T-helper 17 cell (primary cell): ENCODE data around the gene CREBZF. TPM values are rescaled to one million over a fixed set of nuclear protein-coding genes. Genes with fewer than 3 reads are reported as not detected.
"Not testable (repeated sequence)": the region's sequence is repeated elsewhere in the genome, so short reads cannot be mapped to it uniquely, and the experiment has no call there.

Experiments
- ATAC-seq: fragments of 150-1000 bp; cut with Tn5 transposase; 2 replicates; pipeline ENCODE4 v1.10.0; 2021; ENCODE audit warnings: mild to moderate bottlenecking, moderate library complexity
- DNase-seq, 3 donors: peaks; one replicate each; pipeline versions ENCODE4 v3.0.0 to v3.0.0-alpha.2; 2020 to 2021
- H3K9me3 ChIP-seq: one replicate; pipeline ENCODE4 v1.7.0; 2013; ENCODE audit warnings: low read length, mild to moderate bottlenecking; ENCODE audit not compliant: control insufficient read depth, poor library complexity, severe bottlenecking
- H3K27ac Mint-ChIP-seq: one replicate; pipeline ENCODE4 v1.8.0; 2022; ENCODE audit warnings: mild to moderate bottlenecking, moderate library complexity, mixed read lengths
- H3K27me3 Mint-ChIP-seq: one replicate; pipeline ENCODE4 v1.8.0; 2022; ENCODE audit warnings: mixed read lengths
- H3K36me3 Mint-ChIP-seq: one replicate; pipeline ENCODE4 v1.8.0; 2022; ENCODE audit warnings: low read depth, mixed read lengths
- H3K4me1 Mint-ChIP-seq: one replicate; pipeline ENCODE4 v1.8.0; 2022; ENCODE audit warnings: mild to moderate bottlenecking, mixed read lengths
- H3K4me3 Mint-ChIP-seq: one replicate; pipeline ENCODE4 v1.8.0; 2022; ENCODE audit warnings: mild to moderate bottlenecking, moderate library complexity, mixed read lengths
- total RNA-seq, 4 donors: library from RNA in 2 of 4; stranded (reverse) in 2 of 4; gene quantifications; one replicate each; pipeline ENCODE4 v1.2.3 and lab custom pipeline; 2022 to 2026

Gene CREBZF
- total RNA-seq, 2 donors from 2014 or later: 46.6 to 50.5 TPM

DNA sequence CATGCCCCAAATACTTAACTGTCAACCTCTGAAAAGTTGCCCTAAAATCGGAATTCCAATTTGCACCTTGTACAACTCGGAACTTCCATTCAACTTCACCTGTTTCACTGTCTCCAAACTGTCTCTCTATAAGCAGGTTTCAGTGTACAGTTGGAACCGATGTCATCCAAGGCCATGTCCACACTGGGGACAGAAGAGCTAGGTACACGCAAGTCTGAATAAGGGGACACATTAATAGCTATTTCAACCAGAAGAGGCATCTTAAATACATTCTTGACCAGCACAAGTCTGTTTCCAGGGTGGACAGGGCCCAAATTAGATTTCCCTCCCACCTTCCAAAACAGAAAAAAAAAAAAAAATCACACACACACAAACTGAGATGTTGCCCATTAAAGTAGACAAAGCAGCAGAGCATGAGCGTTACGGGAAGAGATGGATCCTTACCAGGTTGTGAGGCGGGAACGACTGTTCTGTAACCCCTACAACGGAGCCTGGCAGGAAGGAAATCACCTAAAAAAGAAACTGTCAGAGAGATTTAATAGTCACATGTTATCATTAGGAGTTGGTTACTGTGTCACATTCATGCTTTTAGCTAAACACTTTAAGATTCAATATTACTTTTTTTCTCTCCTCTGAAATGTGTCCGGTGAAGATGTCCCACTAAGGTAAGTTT lies 1.7 kb downstream of the CREBZF start:
- H3K4me3 Mint-ChIP-seq: peak overlapping the region; percentile 100
- H3K27ac Mint-ChIP-seq: peak overlapping the region; percentile 100
- no peak for DNase-seq
- H3K36me3 Mint-ChIP-seq: peaks cover 3% of the 10 kb centered on the region
- H3K27me3 Mint-ChIP-seq: no peaks in the 10 kb centered on the region
- ATAC-seq: peak; percentile 27
- peaks cover 34% of the 10 kb centered on the region for H3K4me1 Mint-ChIP-seq
- H3K9me3 ChIP-seq: no peaks in the 10 kb centered on the region

DNA sequence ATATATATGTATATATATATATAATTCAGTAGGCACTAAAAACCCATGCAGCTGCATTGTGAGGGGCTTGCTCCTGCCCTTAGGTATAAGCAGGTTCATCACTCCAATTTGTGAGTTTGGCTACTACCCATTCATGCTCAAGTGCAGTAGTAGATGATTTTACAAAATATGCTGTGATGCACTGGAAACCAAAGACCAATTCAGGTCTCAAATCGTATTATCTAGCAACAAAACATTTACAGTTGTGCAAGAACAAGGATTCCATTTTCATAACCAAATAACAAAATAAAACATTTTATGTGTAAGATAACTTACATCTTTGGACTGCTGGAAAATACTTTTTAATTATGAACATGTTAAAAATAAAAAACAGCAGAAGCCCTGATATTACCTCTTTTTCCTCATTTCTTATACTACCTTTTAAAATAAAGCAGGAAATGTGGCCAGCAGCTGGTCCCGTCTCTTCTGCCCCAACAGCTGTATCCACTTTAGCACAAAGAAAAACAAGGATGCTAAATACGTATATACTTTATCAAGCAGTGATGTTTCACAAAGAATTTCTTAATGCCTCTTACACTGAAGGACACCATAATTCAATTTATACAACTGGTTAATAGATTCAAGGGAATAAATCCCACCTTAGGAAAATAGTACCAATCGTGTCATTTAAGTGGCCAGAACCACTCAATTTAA lies 2.8 kb downstream of the CREBZF start:
- no peaks in the 10 kb centered on the region for H3K27me3 Mint-ChIP-seq
- DNase-seq (no peak), ATAC-seq (no peak)
- no peaks in the 10 kb centered on the region for H3K9me3 ChIP-seq
- peak overlapping the region; percentile 100 for H3K27ac Mint-ChIP-seq
- H3K4me1 Mint-ChIP-seq: peaks cover 34% of the 10 kb centered on the region
- H3K4me3 Mint-ChIP-seq: peak overlapping the region; percentile 56
- peaks cover 3% of the 10 kb centered on the region for H3K36me3 Mint-ChIP-seq

DNA sequence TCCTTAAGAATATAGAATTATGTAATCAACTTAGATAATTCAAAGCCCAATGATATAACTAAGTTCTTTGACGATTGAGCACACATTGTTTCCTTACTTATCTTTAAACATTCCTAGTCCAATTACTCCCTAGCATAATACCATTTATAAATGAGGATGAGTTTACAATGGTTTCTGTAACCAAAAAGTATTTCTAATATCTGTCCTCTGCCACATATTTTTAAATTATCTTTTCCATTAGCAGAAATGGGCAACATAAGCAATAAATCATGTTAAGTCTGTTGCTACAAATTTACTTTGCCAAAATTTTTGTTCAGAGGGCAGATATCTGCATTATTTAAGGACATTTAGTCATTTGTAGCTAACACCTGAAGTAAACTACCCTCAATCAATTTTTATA lies 6.7 kb downstream of the CREBZF start:
- H3K4me3 Mint-ChIP-seq: no peak overlapping the region
- peaks cover 26% of the 10 kb centered on the region for H3K4me1 Mint-ChIP-seq
- ATAC-seq: no peak
- H3K36me3 Mint-ChIP-seq: no peaks in the 10 kb centered on the region
- no peaks in the 10 kb centered on the region for H3K27me3 Mint-ChIP-seq
- no peak for DNase-seq
- no peaks in the 10 kb centered on the region for H3K9me3 ChIP-seq
- H3K27ac Mint-ChIP-seq: peak overlapping the region; percentile 86

DNA sequence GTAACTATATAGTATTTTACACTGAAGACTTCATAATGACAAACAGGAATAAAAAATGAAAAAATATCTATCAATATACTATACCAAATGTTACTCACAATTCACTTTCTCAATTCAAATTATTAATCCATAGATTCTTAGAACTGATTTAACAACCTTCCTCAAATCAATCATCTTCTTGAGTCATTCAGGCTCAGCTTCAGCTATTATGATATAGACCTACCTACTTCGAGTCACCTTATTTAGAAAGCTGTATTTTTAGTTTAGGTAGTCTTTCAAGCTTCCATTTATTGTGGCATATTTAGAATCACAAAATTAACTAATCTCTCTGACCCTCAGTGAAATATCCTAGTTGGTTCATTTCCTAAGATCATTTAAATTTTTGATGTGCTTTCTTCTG lies 8.2 kb downstream of the CREBZF start:
- Mint-ChIP-seq H3K36me3 (no peaks in the 10 kb centered on the region), H3K4me3 (no peak overlapping the region), H3K27ac (peak overlapping the region; percentile 78), H3K4me1 (peaks cover 28% of the 10 kb centered on the region), H3K27me3 (no peaks in the 10 kb centered on the region)
- H3K9me3 ChIP-seq: no peaks in the 10 kb centered on the region
- ATAC-seq (no peak), DNase-seq (no peak)

DNA sequence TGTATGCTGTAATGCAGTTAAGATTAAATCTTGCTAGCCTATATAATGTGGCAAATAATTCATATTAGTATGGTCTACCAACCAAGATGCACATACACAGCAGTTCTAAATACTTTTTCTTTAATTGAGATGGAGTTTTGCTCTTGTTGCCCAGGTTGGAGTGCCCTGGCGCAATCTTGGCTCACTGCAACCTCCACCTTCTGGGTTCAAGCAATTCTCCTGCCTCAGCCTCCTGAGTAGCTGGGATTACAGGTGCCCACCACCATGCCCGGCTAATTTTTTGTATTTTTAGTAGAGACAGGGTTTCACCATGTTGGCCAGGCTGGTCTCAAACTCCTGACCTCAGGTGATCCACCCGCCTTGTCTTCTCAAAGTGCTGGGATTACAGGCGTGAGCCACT lies 10.6 kb downstream of the CREBZF start:
- H3K9me3 ChIP-seq, H3K27ac Mint-ChIP-seq, DNase-seq, ATAC-seq, H3K27me3 Mint-ChIP-seq, H3K4me3 Mint-ChIP-seq, H3K36me3 Mint-ChIP-seq: not testable (repeated sequence)
- H3K4me1 Mint-ChIP-seq: peaks cover 18% of the 10 kb centered on the region

DNA sequence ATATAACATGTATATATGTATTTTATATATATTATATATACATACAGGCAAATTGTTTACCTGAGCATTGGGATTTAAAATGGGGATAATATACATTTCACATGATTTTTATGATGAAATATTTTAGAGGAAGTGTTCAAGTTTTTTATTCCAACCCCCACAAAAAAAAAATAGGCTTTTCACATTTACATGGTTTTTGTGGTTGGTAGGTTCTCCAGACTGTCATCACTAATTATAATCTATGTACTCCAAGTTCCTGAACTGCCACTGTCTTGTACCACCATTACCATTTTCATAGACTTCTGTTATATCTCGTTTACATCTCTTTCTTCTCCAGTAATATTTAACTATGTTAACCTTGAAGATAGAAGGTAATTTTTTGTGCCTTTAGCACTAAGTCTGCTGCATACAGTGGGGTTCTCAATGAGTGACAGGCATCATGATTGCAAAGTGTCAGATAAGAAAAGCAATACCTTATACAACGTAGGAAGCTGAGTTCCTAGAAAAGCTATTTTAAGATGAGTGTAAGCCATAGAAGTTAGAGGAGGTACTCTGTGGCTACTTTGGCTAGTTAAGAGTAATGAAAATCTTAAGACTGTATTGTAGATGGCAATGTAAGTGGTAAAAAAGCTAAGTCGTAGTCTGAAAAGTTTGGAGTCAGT lies 12.0 kb downstream of the CREBZF start:
- Mint-ChIP-seq H3K4me1 (peaks cover 23% of the 10 kb centered on the region), H3K27ac (no peak overlapping the region), H3K4me3 (no peak overlapping the region), H3K27me3 (no peaks in the 10 kb centered on the region), H3K36me3 (peaks cover 3% of the 10 kb centered on the region)
- ATAC-seq (no peak), DNase-seq (no peak)
- no peaks in the 10 kb centered on the region for H3K9me3 ChIP-seq

DNA sequence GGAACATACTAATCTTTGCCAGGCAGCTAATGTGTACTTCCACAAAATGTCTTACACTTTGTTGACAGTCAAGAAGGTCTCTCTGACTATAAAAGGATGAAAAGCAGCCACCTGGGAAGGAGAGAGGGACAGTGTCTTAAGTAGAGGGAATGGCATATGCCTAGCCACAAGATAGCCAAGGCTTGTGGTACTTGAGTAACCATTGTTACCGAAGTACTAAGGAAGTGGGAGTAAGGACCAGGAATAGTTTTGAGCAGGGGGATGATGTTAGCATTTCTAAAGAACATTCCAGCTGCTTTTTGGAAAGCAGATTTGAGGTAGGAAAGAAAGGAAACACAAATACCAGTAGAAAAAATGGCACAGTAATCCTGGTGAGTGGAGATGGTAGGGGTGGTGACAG lies 13.8 kb downstream of the CREBZF start:
- H3K4me3 Mint-ChIP-seq: no peak overlapping the region
- H3K27ac Mint-ChIP-seq: peak overlapping the region; percentile 41
- peaks cover 24% of the 10 kb centered on the region for H3K4me1 Mint-ChIP-seq
- DNase-seq: no peak
- H3K9me3 ChIP-seq: no peaks in the 10 kb centered on the region
- ATAC-seq: no peak
- H3K27me3 Mint-ChIP-seq: no peaks in the 10 kb centered on the region
- peaks cover 4% of the 10 kb centered on the region for H3K36me3 Mint-ChIP-seq

DNA sequence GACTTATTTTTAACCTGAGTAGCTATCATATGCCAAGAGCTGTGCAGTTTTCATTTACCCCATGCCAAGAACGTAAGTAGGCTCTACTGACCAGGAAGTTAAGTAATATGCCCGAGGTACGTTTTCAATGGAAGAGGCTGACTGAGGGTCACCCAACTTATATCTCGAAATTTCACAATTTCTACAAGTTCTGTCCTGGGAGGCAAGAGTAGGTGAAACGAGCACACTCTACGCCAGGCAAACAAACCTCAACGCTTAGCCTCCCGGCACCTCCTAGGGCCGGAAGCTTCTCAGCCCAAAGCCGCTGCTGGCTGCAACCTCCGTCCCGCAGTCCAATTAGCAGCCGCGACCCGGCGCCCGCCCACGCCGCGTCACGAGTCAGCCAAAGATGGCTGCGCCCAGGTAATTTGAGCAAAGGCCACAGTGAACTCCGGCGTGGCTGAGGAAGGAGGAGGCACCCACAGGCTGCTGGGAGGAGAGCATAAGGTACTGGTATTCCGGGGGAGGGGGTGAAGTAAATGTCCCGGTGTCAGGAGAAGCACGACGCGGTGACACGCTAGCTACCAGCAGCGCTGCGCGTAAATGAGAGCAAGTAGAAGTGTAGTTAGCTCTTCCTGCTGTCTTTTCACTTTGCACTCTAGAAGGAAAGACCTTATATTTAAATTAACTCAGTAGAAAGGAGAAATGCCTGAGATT lies 17.2 kb downstream of the CREBZF start, which contains the start of gene TMEM126A:
TMEM126A (plus strand) TSS at position 364 of the 696 bp plus-strand sequence. CDS start 2,289 bp downstream, outside the sequence.
- Mint-ChIP-seq H3K36me3 (peaks cover 4% of the 10 kb centered on the region), H3K4me3 (peak within 1 kb of the TSS; percentile 97), H3K4me1 (peaks cover 18% of the 10 kb centered on the region), H3K27ac (peak within 1 kb of the TSS; percentile 96), H3K27me3 (peaks cover 10% of the 10 kb centered on the region)
- ATAC-seq: peak; percentile 99
- DNase-seq: peak; percentile 80 to 87 (median 85)
- H3K9me3 ChIP-seq: no peaks in the 10 kb centered on the region

DNA sequence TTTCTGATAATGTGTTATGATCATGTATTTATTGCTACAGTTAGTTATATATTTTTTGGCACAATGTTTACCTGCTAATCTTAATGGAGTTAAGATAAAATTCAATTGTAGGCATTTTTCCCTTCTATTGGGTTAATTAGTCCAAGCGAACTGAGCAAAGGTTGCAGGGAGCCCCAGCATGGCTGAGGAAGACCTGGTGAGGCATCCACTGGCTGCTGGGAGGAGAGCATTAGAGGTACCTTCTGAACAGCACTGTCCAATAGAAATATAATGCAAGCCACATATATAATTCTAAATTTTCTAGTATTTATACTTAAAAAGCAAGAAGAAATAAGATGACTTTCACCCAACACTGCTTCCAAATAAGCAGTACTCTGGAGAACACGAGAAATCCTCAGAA lies 17.9 kb downstream of the CREBZF start:
- ATAC-seq: no peak
- DNase-seq: no peak
- Mint-ChIP-seq H3K4me1 (peaks cover 15% of the 10 kb centered on the region), H3K36me3 (peaks cover 4% of the 10 kb centered on the region), H3K4me3 (peak overlapping the region; percentile 97), H3K27ac (peak overlapping the region; percentile 96), H3K27me3 (peaks cover 11% of the 10 kb centered on the region)
- H3K9me3 ChIP-seq: no peaks in the 10 kb centered on the region

DNA sequence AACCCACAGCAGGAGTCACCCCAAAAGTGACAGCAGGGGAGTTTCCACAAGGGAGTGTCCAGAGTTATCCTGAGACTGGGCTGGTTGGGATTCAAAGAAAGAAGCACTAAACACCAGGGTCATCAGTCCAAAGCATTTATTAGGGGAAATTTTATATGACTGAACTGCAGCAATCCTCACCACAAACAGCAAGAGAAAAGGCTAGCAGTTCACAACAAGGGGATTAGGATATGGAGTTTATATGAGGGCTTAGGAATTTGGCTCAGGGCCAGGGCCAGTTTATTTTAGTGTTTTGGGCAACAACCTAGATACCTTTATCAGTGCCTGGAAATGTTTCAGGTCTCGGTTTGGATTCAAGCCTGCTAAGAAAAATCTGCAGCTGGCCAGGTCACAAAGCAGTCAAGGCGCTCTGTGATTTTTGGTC lies 21.7 kb downstream of the CREBZF start:
- peaks cover 16% of the 10 kb centered on the region for H3K27me3 Mint-ChIP-seq
- DNase-seq (no peak), ATAC-seq (no peak)
- H3K4me3 Mint-ChIP-seq: no peak overlapping the region
- H3K4me1 Mint-ChIP-seq: peaks cover 8% of the 10 kb centered on the region
- H3K36me3 Mint-ChIP-seq: peaks cover 9% of the 10 kb centered on the region
- no peaks in the 10 kb centered on the region for H3K9me3 ChIP-seq
- no peak overlapping the region for H3K27ac Mint-ChIP-seq

DNA sequence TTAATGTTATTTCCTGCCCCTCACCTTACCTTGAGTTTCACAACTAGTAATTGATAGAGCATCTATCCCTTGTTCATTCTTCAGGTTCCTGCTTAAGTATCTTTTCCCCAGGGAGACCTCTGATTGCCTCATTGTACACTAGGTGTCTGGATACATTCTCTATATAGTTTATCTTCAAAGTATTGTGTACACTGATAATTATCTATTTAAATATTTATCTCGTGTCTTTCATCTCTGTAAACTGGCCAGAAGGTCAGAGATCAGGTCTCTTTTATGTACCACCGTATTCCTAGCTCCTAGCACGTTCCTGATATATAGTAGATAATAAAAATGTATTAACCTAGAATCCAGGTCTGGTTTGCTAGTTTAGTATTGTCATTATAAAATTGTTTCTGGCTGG lies 30.2 kb downstream of the CREBZF start:
- no peak overlapping the region for H3K4me3 Mint-ChIP-seq
- peaks cover 2% of the 10 kb centered on the region for H3K4me1 Mint-ChIP-seq
- H3K9me3 ChIP-seq: no peaks in the 10 kb centered on the region
- peaks cover 7% of the 10 kb centered on the region for H3K36me3 Mint-ChIP-seq
- H3K27ac Mint-ChIP-seq: no peak overlapping the region
- H3K27me3 Mint-ChIP-seq: no peaks in the 10 kb centered on the region
- DNase-seq (no peak), ATAC-seq (no peak)

DNA sequence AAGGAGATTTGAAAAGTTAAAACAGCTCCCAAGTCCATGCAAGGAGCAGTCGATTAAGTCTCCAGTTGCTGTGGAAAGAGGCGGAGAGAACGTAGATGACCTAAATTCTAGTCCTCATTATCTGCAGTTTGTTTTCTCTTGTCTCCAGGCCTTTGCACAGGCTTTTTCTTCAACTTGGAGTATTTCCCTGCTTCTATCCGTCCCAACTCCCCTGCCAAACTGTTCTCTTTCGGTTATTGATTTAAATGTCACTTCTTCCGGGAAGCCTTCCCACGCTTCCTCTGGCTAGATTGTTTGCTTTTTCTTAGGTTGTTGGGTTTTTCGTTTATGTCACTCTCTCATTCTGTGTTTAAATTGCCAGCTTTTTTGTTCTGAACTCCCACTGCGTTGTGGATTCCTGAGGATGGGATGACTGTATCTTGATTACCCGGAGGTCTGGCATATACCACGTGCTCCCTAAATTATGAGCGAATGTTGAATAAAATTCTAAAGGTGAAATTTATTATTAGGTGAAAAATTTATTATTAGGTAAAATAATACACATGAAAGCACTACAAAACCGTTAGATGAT lies 36.1 kb downstream of the CREBZF start:
- H3K9me3 ChIP-seq: no peaks in the 10 kb centered on the region
- peak overlapping the region; percentile 99 for H3K27ac Mint-ChIP-seq
- peaks cover 4% of the 10 kb centered on the region for H3K27me3 Mint-ChIP-seq
- ATAC-seq (peak; percentile 20), DNase-seq (no peak)
- H3K36me3 Mint-ChIP-seq: peaks cover 6% of the 10 kb centered on the region
- H3K4me3 Mint-ChIP-seq: peak overlapping the region; percentile 98
- peaks cover 25% of the 10 kb centered on the region for H3K4me1 Mint-ChIP-seq
